GM21381 (cell line): ENCODE data around the gene EFHC1.

ENCODE experiments used
- ATAC-seq: cut with Tn5 transposase; IDR thresholded peaks from one replicate; pipeline ENCODE4 v1.9.1; 2021; ENCODE audit warnings: mild to moderate bottlenecking, moderate library complexity; ENCODE audit not compliant: unreplicated experiment

The EFHC1 gene

DNA sequence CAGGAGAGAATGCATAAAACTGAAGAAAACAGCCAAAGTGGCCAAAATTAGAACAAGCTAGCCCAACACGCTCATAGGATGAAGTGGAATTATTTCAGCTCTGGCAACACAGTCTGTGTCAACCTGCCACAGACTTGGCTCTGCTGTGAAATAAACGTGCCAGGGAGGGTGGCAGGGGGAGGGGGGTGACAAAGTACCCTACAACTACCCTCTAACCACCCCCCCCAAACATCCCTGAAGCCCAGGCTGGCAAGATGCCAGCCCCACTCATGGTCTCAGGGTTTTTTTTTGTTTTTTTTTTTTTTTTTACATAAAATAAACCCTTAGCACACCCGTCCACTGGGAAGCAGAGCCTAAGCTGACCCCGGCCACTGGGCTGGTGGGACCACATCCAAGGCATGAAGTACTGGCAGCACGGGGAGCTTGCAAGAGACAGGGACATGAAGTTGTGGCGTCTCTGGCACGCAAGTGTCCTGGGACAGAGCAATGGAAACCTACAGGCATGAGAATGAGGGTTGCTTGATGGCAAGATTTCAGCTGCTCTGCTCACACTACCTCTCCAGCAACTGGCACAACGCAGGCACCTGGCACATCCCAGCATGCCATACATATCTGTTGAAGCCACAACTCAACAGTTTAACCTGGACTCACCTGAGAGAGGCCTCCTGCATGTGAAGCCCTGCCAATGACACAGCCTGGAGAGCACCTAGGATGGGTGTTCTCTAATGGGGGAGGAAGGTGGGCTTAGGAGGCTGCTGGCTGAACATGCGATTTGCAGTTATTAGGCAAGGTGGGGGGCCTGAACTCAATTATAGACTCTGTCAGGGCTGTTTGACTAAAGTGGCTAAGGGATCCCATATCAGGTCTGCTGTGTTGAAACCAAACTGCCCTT is 80.3 kb downstream of the EFHC1 start:
- ATAC-seq, result no peak

GRCh38 chr6:52502306-52503029 is 82.3 kb downstream of the EFHC1 start:
- no peak for ATAC-seq

DNA sequence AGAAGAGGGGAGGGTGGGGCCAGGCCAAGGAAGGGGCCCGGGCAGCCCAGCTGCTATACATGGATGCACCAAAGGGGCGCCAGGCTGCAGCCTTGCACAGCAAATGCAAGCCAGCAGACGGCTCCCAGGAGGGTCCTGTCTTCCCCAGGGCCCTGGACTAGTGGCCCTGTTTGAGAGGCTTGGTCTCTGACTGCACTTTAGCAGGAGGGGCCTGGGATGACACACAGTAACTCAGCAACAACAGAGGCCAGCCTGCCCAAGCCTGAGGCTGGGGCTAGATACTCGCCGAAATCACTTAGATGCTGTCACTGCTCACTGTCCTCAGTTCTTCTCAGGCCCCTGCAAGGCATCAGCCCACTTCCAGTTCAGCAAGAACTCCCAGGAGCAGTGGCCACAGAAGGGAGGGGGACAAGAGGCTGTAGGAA is 83.2 kb downstream of the EFHC1 start:
- no peak for ATAC-seq

DNA sequence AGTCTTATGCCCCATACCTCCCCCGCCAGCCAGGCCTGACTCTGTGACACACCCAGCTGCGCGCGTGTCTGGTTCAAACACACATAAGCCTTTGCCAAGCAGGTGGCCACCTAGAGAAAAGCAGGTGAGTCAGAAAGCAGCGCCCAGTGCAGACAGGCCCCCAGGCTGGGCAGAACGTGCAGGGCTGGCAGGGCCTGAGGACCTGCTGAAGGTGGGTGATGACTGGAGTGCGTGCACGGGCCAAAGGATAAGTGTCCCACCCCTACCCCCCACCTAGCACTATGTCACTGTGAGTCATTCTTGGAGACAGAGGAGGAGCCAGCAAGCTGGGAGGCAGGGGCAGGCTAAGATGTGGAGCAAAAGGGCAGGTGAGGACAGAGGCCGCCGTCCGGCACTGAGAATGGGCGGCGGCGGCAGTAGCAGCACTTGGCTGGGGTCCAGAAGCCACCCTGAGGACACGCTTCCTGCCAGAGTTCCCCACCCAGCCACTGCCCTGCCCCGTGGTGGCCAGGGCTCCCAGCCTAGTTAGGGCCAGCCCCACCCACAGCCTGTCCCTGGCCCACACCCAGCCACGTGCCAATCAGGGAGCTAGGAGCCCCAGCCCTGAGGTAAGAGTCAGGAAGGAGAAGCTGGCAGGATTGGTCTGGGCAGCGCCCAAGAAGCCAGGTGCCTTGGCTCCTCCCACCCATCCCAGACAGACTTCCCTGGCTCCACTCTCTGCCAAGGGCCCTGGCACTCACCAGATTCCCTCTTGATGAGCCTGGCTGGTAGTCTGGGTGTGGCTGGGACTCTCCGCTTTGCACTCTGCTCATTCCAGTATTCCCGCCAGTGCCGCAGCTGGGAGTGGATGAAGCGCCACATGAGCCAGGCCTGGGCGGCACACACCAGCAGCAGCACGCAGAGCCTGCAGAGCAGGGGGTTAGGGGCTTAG is 84.0 kb downstream of the EFHC1 start:
- no peak for ATAC-seq

- ATAC-seq, result no peak
Measured at GRCh38 chr6:52504782-52505136, 84.6 kb downstream of the EFHC1 start.

- ATAC-seq, result no peak
Measured at GRCh38 chr6:52505726-52506409, 85.7 kb downstream of the EFHC1 start.

DNA sequence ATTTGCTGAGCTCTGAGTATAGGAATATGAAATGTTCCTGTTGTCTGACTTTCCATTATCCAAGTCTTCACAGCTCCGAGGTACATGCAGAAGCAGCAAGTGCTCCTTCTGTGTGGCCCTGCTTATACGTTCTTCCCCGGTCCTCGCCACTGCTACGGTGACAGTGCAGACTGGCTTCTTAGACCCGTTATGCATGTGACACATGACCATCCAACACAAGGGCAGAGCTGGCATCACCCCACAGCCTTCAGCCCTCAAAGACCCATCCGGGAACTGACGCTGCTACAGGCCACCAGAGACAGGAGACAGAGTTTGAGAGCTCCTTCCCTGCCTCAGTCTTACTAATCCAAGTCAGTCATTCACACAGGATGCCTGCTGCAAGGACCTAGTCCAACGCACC is 86.3 kb downstream of the EFHC1 start:
- no peak for ATAC-seq

DNA sequence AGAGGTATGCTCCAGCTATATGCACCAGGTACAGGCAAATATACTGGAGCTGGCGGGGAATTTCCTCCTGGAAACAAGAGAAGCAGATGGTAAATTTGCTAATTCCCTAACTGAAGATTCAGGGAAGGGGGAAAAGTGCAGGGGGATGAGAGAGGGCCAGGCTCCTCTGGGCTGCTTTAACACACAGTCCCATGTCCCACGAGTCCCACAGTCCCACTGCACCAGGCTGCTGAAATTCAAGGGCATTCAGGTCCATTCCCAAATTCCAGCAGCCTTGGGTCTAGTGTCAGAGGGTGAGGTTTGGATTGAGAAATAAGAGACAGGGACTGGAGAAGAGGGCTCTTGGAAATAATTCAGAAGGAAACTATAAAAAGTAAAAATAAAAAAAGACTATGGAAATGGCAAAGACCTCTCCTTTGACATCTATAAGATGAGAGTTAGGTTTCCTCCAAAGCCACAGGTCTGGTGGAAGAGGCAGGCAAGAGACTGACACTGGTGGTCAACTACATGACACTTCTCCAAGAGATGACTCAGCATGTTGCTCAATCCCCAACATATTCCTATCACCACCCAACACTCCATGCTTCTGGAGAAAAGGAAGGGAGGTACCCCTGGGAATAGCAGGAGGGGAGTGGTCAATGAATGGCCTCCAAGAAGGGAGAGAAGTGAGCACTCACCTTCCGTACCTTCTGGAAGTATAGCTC is 87.6 kb downstream of the EFHC1 start:
- ATAC-seq, result no peak

- no peak for ATAC-seq
Measured at GRCh38 chr6:52508261-52508739, 88.2 kb downstream of the EFHC1 start.

- ATAC-seq, result no peak
Measured at GRCh38 chr6:52509281-52510212, 89.4 kb downstream of the EFHC1 start.

- no peak for ATAC-seq
Measured at GRCh38 chr6:52510213-52510562, 90.0 kb downstream of the EFHC1 start.

GRCh38 chr6:52511163-52511562 is 91.0 kb downstream of the EFHC1 start:
- no peak for ATAC-seq

DNA sequence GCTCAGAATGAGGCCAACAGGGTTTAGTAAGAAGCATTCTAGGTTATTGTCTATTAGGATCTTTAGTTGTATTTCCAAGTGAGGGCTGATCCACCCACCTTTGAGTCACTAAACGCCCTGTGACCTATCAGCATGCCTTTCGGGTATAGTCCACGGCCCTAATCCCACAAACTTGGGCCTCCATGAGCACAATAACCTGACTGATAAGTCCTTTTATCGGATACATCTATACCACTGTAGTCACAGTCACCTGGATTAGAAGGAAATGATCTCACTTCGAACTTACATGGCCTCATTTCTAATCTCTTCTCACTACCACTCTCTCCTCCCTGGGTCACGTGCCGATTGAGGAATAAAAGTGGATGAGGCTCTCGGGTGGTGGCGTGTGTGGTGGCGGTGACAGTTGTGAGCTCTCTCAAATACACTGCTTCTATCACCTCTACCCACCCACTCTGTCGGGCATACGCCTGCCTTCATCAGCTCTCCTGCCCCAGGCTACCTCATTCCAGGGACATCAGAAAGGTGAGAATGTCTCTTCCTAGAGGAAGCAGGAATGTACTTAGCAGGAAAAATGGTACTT is 91.5 kb downstream of the EFHC1 start:
- ATAC-seq, result no peak

GRCh38 chr6:52512199-52512598 is 92.1 kb downstream of the EFHC1 start:
- ATAC-seq, result no peak

GRCh38 chr6:52513464-52513863 is 93.3 kb downstream of the EFHC1 start:
- ATAC-seq, result no peak

DNA sequence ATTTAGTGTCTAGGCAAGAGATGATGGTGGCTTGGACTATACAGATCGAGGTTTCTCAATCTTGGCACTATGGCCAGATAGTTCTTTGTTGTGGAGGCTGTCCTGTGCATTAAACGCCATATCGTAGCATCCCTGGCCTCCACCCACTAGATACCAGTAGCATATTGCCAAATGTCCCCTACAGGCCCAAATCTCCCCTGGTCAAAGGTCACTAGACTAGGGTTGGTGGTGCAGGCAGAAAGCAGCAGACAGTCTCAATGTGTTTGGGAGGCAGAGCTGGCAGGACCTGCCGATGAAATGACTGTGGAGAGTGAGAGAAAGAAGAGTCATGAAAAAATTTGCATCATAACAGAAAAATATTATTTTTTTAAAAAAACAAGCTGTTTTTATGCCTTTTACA is 93.8 kb downstream of the EFHC1 start:
- ATAC-seq, result no peak

- no peak for ATAC-seq
Measured at GRCh38 chr6:52514514-52514913, 94.4 kb downstream of the EFHC1 start.

DNA sequence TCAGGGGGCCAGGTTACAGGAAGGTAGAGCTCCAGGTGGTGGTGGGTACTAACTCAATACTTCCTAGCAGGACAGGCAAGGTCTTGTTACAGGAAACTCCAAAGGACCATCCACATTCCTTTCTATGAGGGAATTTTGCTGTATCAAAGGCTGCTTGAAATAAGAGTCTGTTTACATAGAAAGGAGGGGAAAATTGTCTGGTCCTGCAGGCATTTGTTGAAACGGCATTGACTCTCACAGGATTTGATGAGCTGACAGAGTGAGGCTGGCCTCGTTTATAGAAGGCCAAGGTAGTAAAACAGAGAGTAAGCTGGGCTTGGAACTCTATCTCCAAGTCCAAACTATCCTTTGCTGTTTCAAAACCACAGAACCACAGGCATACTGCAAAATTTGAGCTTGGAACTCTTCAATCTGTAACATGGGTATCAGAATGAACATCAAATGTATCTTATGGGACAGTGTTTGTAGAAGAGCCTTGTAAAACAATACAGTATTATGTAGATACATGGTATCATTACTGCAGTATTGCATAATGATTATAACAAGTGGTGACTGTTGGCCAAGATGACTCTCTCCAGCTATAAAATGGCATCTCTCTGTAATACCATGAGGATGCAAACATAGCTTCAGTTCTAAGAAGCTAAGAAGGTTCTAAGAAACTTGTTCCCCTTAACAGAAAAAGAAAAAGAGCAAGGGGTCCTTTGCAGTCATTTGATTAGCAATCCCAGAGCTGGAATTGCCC is 95.2 kb downstream of the EFHC1 start:
- ATAC-seq, result no peak
